ENCODE results near the gene ZNF511.

ZNF511 gene

GRCh38 chr10:133349160-133349568, 40.5 kb downstream of the ZNF511 start:
- TF ChIP-seq CTCF (IDR thresholded peaks at IDR 0.05) (no peak), ZFX (IDR thresholded peaks at IDR 0.05; ENCODE audit: borderline replicate concordance) (no peak)
- H3K27ac ChIP-seq: no peak overlapping the region

- H3K27ac ChIP-seq: no peak overlapping the region
- TF ChIP-seq ZFX (IDR thresholded peaks at IDR 0.05; ENCODE audit: borderline replicate concordance): no peak
- no peak for TF ChIP-seq CTCF (IDR thresholded peaks at IDR 0.05)
Observed at GRCh38 chr10:133349577-133350011, 40.9 kb downstream of the ZNF511 start.

- TF ChIP-seq CTCF (IDR thresholded peaks at IDR 0.05) (no peak), ZFX (IDR thresholded peaks at IDR 0.05; ENCODE audit: borderline replicate concordance) (no peak)
- H3K27ac ChIP-seq: no peak overlapping the region
Observed at GRCh38 chr10:133350283-133350949, 41.7 kb downstream of the ZNF511 start.

GRCh38 chr10:133350950-133351329, 42.2 kb downstream of the ZNF511 start:
- no peak for TF ChIP-seq CTCF (IDR thresholded peaks at IDR 0.05)
- no peak for TF ChIP-seq ZFX (IDR thresholded peaks at IDR 0.05; ENCODE audit: borderline replicate concordance)

GRCh38 chr10:133351408-133352318, 42.9 kb downstream of the ZNF511 start:
- TF ChIP-seq CTCF (IDR thresholded peaks at IDR 0.05) (peak; percentile 10; the same call in 1 of the 2 replicates), ZFX (IDR thresholded peaks at IDR 0.05; ENCODE audit: borderline replicate concordance) (no peak)
- H3K27ac ChIP-seq: no peak overlapping the region

More at GRCh38 chr10:133350950-133351329, 42.2 kb downstream of the ZNF511 start:
- H3K27ac ChIP-seq: no peak overlapping the region

GRCh38 chr10:133353202-133353959, 44.7 kb downstream of the ZNF511 start:
- no peak for TF ChIP-seq CTCF (IDR thresholded peaks at IDR 0.05)
- no peak for TF ChIP-seq ZFX (IDR thresholded peaks at IDR 0.05; ENCODE audit: borderline replicate concordance)
- peak overlapping the region; percentile 18; the same call in 1 of the 2 replicates for H3K27ac ChIP-seq
